BJ (cell line): ENCODE results near the gene ACAD11. TPM values are rescaled to one million over a fixed set of nuclear protein-coding genes. Genes with fewer than 3 reads are reported as not detected.
A peak's percentile ranks its signal among the peaks of the same experiment; 100 is the strongest.

Source experiments
- CTCF ChIA-PET: fragments of 350-600 bp; formaldehyde crosslinking; extraction: SDS; loops from one replicate; lab custom pipeline; 2021; ENCODE audit warnings: antibody characterized with exemption, inconsistent platforms; lab: Yijun Ruan, JAX
- POLR2A ChIA-PET: fragments of 300-600 bp; sonication (Branson Sonifier 250); formaldehyde crosslinking; extraction: SDS; loops from one replicate; lab custom pipeline; 2021; ENCODE audit warnings: antibody characterized with exemption; lab: Charles Lee
- DNase-seq: peaks from one replicate; pipeline ENCODE4 v3.0.0-alpha.2; 2011; ENCODE audit warnings: low read depth
- H3K27me3 ChIP-seq: 2 replicates; pipeline ENCODE4 v1.6.0; 2011; ENCODE audit warnings: low read length; ENCODE audit not compliant: control insufficient read depth, insufficient read depth
- H3K36me3 ChIP-seq: 2 replicates; pipeline ENCODE4 v1.5.1; 2011; ENCODE audit warnings: low read length; ENCODE audit not compliant: control insufficient read depth, insufficient read depth
- H3K4me3 ChIP-seq: 2 replicates; pipeline ENCODE4 v1.5.1; 2011; ENCODE audit warnings: low read depth, mild to moderate bottlenecking, control low read depth, low read length
- polyA plus RNA-seq: library from polyadenylated mRNA; depleted of rRNA; stranded (reverse); fragments of >200 nt; gene quantifications from 2 replicates; pipeline ENCODE4 v1.2.3, GENCODE V29; 2011
- TF ChIP-seq, protein P1 (sequence below): IDR thresholded peaks from 2 replicates; pipeline ENCODE4 v1.5.1; 2011; ENCODE audit warnings: low read depth, mild to moderate bottlenecking, control low read depth, inconsistent platforms, low read length, moderate library complexity; ENCODE audit not compliant: insufficient read depth

Gene ACAD11
- polyA plus RNA-seq, 1 experiment: 19.6 TPM

DNA sequence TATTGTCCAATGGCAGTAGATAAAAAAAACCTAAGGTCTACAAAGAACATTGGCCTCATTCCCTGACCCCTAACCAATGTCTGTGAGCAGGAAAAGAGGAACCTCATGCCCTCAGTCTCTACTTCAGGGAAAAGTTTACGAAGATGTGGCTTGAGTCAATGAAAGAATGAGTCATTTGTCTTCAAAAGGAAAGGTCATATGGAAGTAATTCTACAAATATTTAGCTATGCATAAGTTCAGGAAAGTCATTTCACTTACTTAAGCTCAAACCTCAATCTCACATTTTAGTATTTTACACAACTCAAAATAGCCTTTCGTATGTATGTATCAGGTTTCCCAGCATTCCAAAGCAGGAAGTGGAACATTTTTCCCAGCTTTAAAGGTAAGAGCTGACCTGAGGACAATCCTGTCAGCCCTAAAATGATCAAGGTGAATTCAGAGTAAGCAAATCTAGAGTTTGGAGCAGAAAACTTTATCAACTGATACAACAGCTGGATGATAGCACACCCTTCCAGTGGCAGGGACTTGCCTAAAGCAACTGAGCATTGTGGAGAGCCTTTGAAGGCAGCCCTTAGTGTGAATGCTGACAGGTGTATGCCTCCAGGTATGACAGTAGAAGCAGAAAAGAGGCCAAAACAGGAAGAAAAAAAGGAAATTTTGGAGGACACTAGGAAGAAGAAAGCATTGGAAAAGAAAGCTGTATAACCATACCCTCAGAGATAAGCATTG is 116.4 kb downstream of the ACAD11 start:
- CTCF ChIA-PET: interaction anchor here (0.6 to 3.6 kb wide), 5 partner anchors 23 to 114 kb away, joined by 3 to 20 read pairs (median 3); no protein-coding TSS in a partner anchor

DNA sequence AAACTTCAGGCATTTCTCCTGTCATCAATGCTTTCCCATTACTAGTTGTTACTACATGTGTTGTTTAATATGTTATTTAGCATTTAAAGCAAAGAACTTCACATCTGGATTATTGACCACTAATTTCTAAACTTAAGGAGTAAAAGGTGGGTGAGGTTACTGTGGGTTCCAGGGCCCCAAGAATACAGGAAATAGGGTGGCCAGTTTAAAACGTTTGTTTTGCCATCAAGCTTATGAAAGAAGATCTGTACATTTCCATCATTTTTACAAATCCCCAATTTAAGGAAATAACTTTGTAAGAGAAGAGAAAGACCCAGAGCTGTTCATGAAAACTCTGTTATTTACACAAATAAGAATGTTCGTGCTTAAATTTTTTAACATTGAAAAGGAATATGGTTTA is 117.0 kb downstream of the ACAD11 start:
- TF ChIP-seq, protein P1, sequence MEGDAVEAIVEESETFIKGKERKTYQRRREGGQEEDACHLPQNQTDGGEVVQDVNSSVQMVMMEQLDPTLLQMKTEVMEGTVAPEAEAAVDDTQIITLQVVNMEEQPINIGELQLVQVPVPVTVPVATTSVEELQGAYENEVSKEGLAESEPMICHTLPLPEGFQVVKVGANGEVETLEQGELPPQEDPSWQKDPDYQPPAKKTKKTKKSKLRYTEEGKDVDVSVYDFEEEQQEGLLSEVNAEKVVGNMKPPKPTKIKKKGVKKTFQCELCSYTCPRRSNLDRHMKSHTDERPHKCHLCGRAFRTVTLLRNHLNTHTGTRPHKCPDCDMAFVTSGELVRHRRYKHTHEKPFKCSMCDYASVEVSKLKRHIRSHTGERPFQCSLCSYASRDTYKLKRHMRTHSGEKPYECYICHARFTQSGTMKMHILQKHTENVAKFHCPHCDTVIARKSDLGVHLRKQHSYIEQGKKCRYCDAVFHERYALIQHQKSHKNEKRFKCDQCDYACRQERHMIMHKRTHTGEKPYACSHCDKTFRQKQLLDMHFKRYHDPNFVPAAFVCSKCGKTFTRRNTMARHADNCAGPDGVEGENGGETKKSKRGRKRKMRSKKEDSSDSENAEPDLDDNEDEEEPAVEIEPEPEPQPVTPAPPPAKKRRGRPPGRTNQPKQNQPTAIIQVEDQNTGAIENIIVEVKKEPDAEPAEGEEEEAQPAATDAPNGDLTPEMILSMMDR: no peak
- POLR2A ChIA-PET: interaction anchor here (0.6 to 1.0 kb wide), 3 partner anchors 29 to 51 kb away, joined by 3 to 4 read pairs (median 4); no protein-coding TSS in a partner anchor
- CTCF ChIA-PET: interaction anchor here (1.0 to 3.6 kb wide), 4 partner anchors 24 to 99 kb away, joined by 3 to 20 read pairs (median 3); no protein-coding TSS in a partner anchor
- no peak for DNase-seq
- Histone ChIP-seq H3K4me3 (no peak overlapping the region), H3K27me3 (no peaks in the 10 kb centered on the region), H3K36me3 (peaks cover 4% of the 10 kb centered on the region)

More for the DNA sequence above, 116.4 kb downstream of the ACAD11 start:
- POLR2A ChIA-PET: interaction anchor here (1.0 kb wide), 2 partner anchors 50 to 51 kb away, joined by 3 to 4 read pairs; no protein-coding TSS in a partner anchor
- H3K36me3 ChIP-seq: peaks cover 4% of the 10 kb centered on the region
- DNase-seq: peak; percentile 91
- no peaks in the 10 kb centered on the region for H3K27me3 ChIP-seq
- no peak overlapping the region for H3K4me3 ChIP-seq
- TF ChIP-seq, protein P1: no peak

DNA sequence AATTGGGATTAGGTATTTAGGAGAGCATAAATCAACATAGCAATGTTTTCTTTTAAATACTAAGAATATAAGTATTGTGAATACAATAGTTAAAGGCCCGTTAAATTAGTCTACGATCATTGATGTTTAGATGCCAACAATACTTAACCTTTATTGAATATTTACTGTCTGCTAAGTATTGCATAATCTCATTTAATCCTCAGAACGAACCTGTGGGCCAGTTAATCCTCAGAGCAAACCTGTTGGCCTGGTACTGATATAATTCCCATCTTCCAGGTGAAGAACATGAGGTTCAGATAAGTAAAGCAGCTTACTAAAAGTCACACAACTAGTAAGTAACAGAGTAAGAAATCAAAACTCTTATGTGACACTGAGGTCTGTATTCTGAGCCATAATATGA is 119.9 kb downstream of the ACAD11 start:
- H3K36me3 ChIP-seq: peaks cover 4% of the 10 kb centered on the region
- no peak for DNase-seq
- H3K27me3 ChIP-seq: no peaks in the 10 kb centered on the region
- POLR2A ChIA-PET: no interaction called here
- CTCF ChIA-PET: interaction anchor here (0.8 to 8.8 kb wide), 4 partner anchors 18 to 121 kb away, joined by 3 to 137 read pairs (median 3); partner anchors contain the start of gene UBA5
- TF ChIP-seq, protein P1: no peak
- H3K4me3 ChIP-seq: no peak overlapping the region

DNA sequence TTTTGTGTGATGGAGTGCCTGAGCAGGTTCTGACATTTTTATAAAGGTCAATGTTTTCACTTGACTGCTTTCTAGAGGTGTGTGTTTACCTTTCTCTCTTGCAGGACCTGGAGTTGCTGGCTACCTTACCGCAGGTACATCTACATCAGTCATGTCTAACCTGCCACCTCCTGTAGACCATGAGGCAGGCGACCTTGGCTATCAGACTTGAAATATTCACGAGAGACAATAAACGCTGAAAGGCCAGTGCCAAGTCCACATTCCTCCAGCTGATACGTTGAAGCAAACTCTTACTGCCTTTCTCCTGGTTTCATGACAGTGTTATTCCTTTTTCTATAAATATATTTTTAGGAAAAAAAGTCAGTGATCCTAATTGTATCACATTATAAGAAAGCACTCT is 121.5 kb downstream of the ACAD11 start:
- CTCF ChIA-PET: interaction anchor here (8.8 kb wide), 1 partner anchor 103 kb away, joined by 137 read pairs; no protein-coding TSS in a partner anchor
- TF ChIP-seq, protein P1: no peak
- Histone ChIP-seq H3K36me3 (peaks cover 4% of the 10 kb centered on the region), H3K4me3 (no peak overlapping the region), H3K27me3 (no peaks in the 10 kb centered on the region)
- POLR2A ChIA-PET: no interaction called here
- no peak for DNase-seq

DNA sequence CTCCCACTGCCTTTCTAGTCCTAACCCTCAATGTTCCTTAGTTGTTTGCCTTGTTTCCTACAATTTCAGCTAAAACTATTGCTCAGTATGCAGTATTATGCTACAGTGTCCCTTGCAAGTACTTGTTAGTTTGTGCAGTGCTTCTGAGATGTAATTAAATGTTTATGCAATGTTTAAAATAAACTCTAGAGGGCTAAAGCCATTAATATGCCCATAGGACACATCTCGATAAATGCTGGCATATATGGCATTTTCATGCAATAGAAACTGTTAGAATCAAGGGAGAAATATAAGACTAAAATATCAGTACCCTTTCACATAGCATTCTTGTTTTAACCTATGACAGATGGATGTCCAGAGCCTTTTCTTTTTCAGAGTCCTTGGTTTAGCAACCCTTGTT is 122.3 kb downstream of the ACAD11 start:
- Histone ChIP-seq H3K4me3 (no peak overlapping the region), H3K36me3 (peaks cover 4% of the 10 kb centered on the region), H3K27me3 (no peaks in the 10 kb centered on the region)
- ChIA-PET CTCF (interaction anchor here (0.8 to 8.8 kb wide), 9 partner anchors 15 to 123 kb away, joined by 3 to 137 read pairs (median 4); partner anchors contain the start of genes ACAD11 and UBA5), POLR2A (no interaction called here)
- no peak for DNase-seq
- TF ChIP-seq, protein P1: no peak; the same call in 1 of the 2 replicates
